HepG2 (cell line): ENCODE results near the gene FBXL12. TPM values are rescaled to one million over a fixed set of nuclear protein-coding genes. Genes with fewer than 3 reads are reported as not detected.

Source experiments
- ARID5B ChIP-seq: IDR thresholded peaks from 2 replicates; pipeline ENCODE4 v1.4.0; 2020; ENCODE audit warnings: mild to moderate bottlenecking, missing genetic modification reagents
- ATF4 ChIP-seq, 2 experiments: fragments of 450-650 bp in 1 of 2; sonication (generic) in 1 of 2; formaldehyde crosslinking; IDR thresholded peaks; 2 replicates each; pipeline versions ENCODE4 v1.5.0 to v1.8.0; 2020 to 2022; ENCODE audit warnings: mild to moderate bottlenecking in 1 of 2, missing genetic modification reagents in 1 of 2
- CENPBD1 ChIP-seq: sonication (generic); formaldehyde crosslinking; IDR thresholded peaks from 2 replicates; pipeline ENCODE4 v1.8.0; 2022; ENCODE audit warnings: missing genetic modification reagents, low read depth, mild to moderate bottlenecking, borderline replicate concordance
- MBNL3 ChIP-seq: fragments of 250-450 bp; sonication (Bioruptor Pico); conservative IDR thresholded peaks from 2 replicates; pipeline ENCODE4 v1.8.0; 2022; ENCODE audit warnings: mild to moderate bottlenecking, inconsistent platforms
- MTA1 ChIP-seq: sonication (generic); formaldehyde crosslinking; IDR thresholded peaks from 2 replicates; pipeline ENCODE4 v1.4.0; 2020; ENCODE audit warnings: missing genetic modification reagents, mild to moderate bottlenecking, borderline replicate concordance
- MXI1 ChIP-seq: IDR thresholded peaks from 3 replicates; pipeline ENCODE4 v1.6.1; 2012; ENCODE audit warnings: low read depth, low read length, inconsistent platforms, borderline replicate concordance
- MYC ChIP-seq: sonication (generic); formaldehyde crosslinking; IDR thresholded peaks from 2 replicates; pipeline ENCODE4 v1.9.0; 2021; ENCODE audit warnings: missing genetic modification reagents, borderline replicate concordance
- PHF21A ChIP-seq: sonication (generic); formaldehyde crosslinking; IDR thresholded peaks from 2 replicates; pipeline ENCODE4 v1.5.0; 2020; ENCODE audit warnings: mild to moderate bottlenecking, missing genetic modification reagents
- SMARCC2 ChIP-seq: fragments of 450-650 bp; IDR thresholded peaks from 2 replicates; pipeline ENCODE4 v1.6.1; 2017; ENCODE audit warnings: antibody characterized with exemption, mild to moderate bottlenecking
- SP2 ChIP-seq: sonication (generic); formaldehyde crosslinking; IDR thresholded peaks from 2 replicates; pipeline ENCODE4 v1.5.1; 2020; ENCODE audit warnings: mild to moderate bottlenecking, missing genetic modification reagents
- TAF15 ChIP-seq: fragments of 200-400 bp; formaldehyde crosslinking; IDR thresholded peaks from one replicate; pipeline ENCODE4 v1.6.1; 2018; ENCODE audit warnings: mild to moderate bottlenecking, low read depth, low read length; ENCODE audit not compliant: poor library complexity, severe bottlenecking
- TEF ChIP-seq: sonication (generic); formaldehyde crosslinking; IDR thresholded peaks from 2 replicates; pipeline ENCODE4 v1.5.0; 2020; ENCODE audit warnings: missing genetic modification reagents
- ZBTB42 ChIP-seq: sonication (generic); formaldehyde crosslinking; IDR thresholded peaks from 2 replicates; pipeline ENCODE4 v1.5.0; 2020; ENCODE audit warnings: mild to moderate bottlenecking, missing genetic modification reagents
- ZFP91 ChIP-seq: sonication (generic); formaldehyde crosslinking; IDR thresholded peaks from 2 replicates; pipeline ENCODE4 v1.9.0; 2022; ENCODE audit warnings: missing genetic modification reagents, mild to moderate bottlenecking, borderline replicate concordance
- ZNF230 ChIP-seq: sonication (generic); formaldehyde crosslinking; IDR thresholded peaks from 2 replicates; pipeline ENCODE4 v1.4.0; 2020; ENCODE audit warnings: mild to moderate bottlenecking, missing genetic modification reagents
- ZNF33A ChIP-seq: sonication (generic); formaldehyde crosslinking; IDR thresholded peaks from 2 replicates; pipeline ENCODE4 v1.5.1; 2020; ENCODE audit warnings: missing genetic modification reagents, mild to moderate bottlenecking, moderate library complexity, borderline replicate concordance
- ZNF549 ChIP-seq: sonication (generic); formaldehyde crosslinking; IDR thresholded peaks from 2 replicates; pipeline ENCODE4 v1.5.0; 2020; ENCODE audit warnings: missing genetic modification reagents
- ZNF556 ChIP-seq: sonication (generic); formaldehyde crosslinking; IDR thresholded peaks from 2 replicates; pipeline ENCODE4 v1.4.0; 2020; ENCODE audit warnings: mild to moderate bottlenecking, missing genetic modification reagents, borderline replicate concordance
- ZNF619 ChIP-seq: sonication (generic); formaldehyde crosslinking; IDR thresholded peaks from 2 replicates; pipeline ENCODE4 v1.4.0; 2020; ENCODE audit warnings: mild to moderate bottlenecking, missing genetic modification reagents
- ZNF639 ChIP-seq: conservative IDR thresholded peaks from 2 replicates; pipeline ENCODE4 v1.6.1; 2018; ENCODE audit warnings: missing genetic modification reagents
- polyA plus RNA-seq, 8 experiments: library from polyadenylated mRNA; depleted of rRNA in 3 of 8; stranded (reverse) in 7 of 8; unstranded in 1 of 8; fragments of >200 nt; fragmentation: Illumina TruSeq in 4 of 8; extraction: Trizol in 4 of 8; gene quantifications; 2 replicates each; pipeline versions ENCODE4 v1.2.1 to v1.2.3, GENCODE V29; 2011 to 2016; ENCODE audit warnings: low read depth in 4 of 8, missing spikeins in 1 of 8, mixed read lengths in 1 of 8; ENCODE audit not compliant: insufficient read depth in 1 of 8
- total RNA-seq, 5 experiments: library from RNA; depleted of rRNA; stranded (reverse); fragments of >200 nt; fragmentation: Illumina TruSeq; extraction: Trizol; gene quantifications; 2 replicates each; pipeline ENCODE4 v1.2.3, GENCODE V29; 2016; ENCODE audit warnings: low read depth in 1 of 5

Gene FBXL12
- total and polyA plus RNA-seq, 2 of the 13 experiments (the other 11 are each of a cell fraction or from before 2014, with no cell fraction given) = 20.4 to 23.1 TPM

- TF ChIP-seq ARID5B (CRISPR knock-in tag) (no peak), ZNF619 (CRISPR knock-in tag) (no peak), MTA1 (CRISPR knock-in tag) (no peak), ZNF33A (no peak), MYC (CRISPR knock-in tag) (peak; percentile 53; the same call in 1 of the 2 replicates), ZBTB42 (CRISPR knock-in tag) (no peak), MXI1 (peak; percentile 61; the same call in 1 of the 3 replicates), ZNF639 (CRISPR knock-in tag) (no peak), TAF15 (no peak), PHF21A (no peak), SMARCC2 (no peak), CENPBD1 (CRISPR knock-in tag) (no peak), ATF4 (CRISPR knock-in tag; IDR thresholded peaks at IDR 0.05) (no peak), ZNF230 (no peak), ZNF556 (CRISPR knock-in tag) (no peak), SP2 (no peak), ZFP91 (CRISPR knock-in tag) (0 out of 2 replicates have a peak, but pooled peaks have one; percentile 42), TEF (CRISPR knock-in tag) (no peak), ZNF549 (CRISPR knock-in tag) (no peak), MBNL3 (CRISPR knock-in tag) (no peak)
Observed at GRCh38 chr19:9792206-9793070, 26.4 kb downstream of the FBXL12 start (continued).
